Keratinocyte (primary cell): Measurements from ENCODE around the gene CHMP2B. TPM values are rescaled to one million over a fixed set of nuclear protein-coding genes. Genes with fewer than 3 reads are reported as not detected.

ENCODE experiments used
- DNase-seq: peaks from one replicate; pipeline ENCODE4 v3.0.0-alpha.2; 2011; ENCODE audit warnings: low read depth, missing footprints, low spot score
- FAIRE-seq: peaks from 2 replicates; lab custom pipeline; 2011; peaks lifted over from hg19 to GRCh38; lab: Jason Lieb, UNC
- H2AFZ ChIP-seq: 2 replicates; pipeline ENCODE4 v1.6.0; 2012; ENCODE audit warnings: low read length, control low read depth, inconsistent platforms; ENCODE audit not compliant: control insufficient read depth
- H3K27ac ChIP-seq: 2 replicates; pipeline ENCODE4 v1.5.1; 2011; ENCODE audit warnings: low read length; ENCODE audit not compliant: control insufficient read depth, insufficient read depth
- H3K27me3 ChIP-seq: 3 replicates; pipeline ENCODE4 v1.6.0; 2011; ENCODE audit warnings: low read length; ENCODE audit not compliant: control insufficient read depth, insufficient read depth; ENCODE audit errors: extremely low read depth
- H3K36me3 ChIP-seq, 2 experiments: 2 replicates in 1 of 2; 3 replicates in 1 of 2; pipeline ENCODE4 v1.5.1; 2011; ENCODE audit warnings: low read length in 2 of 2, mild to moderate bottlenecking in 1 of 2; ENCODE audit not compliant: control insufficient read depth in 2 of 2, insufficient read depth in 2 of 2; ENCODE audit errors: extremely low read depth in 1 of 2
- H3K4me1 ChIP-seq: 3 replicates; pipeline ENCODE4 v1.5.1; 2011; ENCODE audit warnings: low read length; ENCODE audit not compliant: control insufficient read depth, insufficient read depth; ENCODE audit errors: extremely low read depth
- H3K4me2 ChIP-seq: 3 replicates; pipeline ENCODE4 v1.6.0; 2011; ENCODE audit warnings: low read depth, low read length; ENCODE audit not compliant: control insufficient read depth, insufficient read depth; ENCODE audit errors: extremely low read depth
- H3K4me3 ChIP-seq, 3 experiments: fragments of 200-600 bp in 1 of 3; sonication (generic) in 1 of 3; 2 replicates in 2 of 3; 3 replicates in 1 of 3; pipeline ENCODE4 v1.5.1; 2011 to 2016; ENCODE audit warnings: low read length in 3 of 3, mild to moderate bottlenecking in 3 of 3, control low read depth in 2 of 3, inconsistent platforms in 1 of 3, low read depth in 1 of 3, mixed read lengths in 1 of 3, mixed run types in 1 of 3, moderate library complexity in 1 of 3; ENCODE audit not compliant: control insufficient read depth in 2 of 3, insufficient read depth in 2 of 3; ENCODE audit errors: extremely low read depth in 1 of 3
- H3K79me2 ChIP-seq: 2 replicates; pipeline ENCODE4 v1.6.0; 2012; ENCODE audit warnings: low read length; ENCODE audit not compliant: control insufficient read depth, insufficient read depth
- H3K9ac ChIP-seq: 3 replicates; pipeline ENCODE4 v1.6.0; 2011; ENCODE audit warnings: low read length; ENCODE audit not compliant: control insufficient read depth, insufficient read depth; ENCODE audit errors: extremely low read depth
- H3K9me1 ChIP-seq: 3 replicates; pipeline ENCODE4 v1.6.0; 2011; ENCODE audit warnings: low read length; ENCODE audit not compliant: control insufficient read depth, insufficient read depth; ENCODE audit errors: extremely low read depth
- H3K9me3 ChIP-seq: 2 replicates; pipeline ENCODE4 v1.5.1; 2012; ENCODE audit warnings: low read depth, low read length; ENCODE audit not compliant: control insufficient read depth
- H4K20me1 ChIP-seq: 3 replicates; pipeline ENCODE4 v1.6.0; 2011; ENCODE audit warnings: low read length; ENCODE audit not compliant: control insufficient read depth, insufficient read depth; ENCODE audit errors: extremely low read depth
- CTCF ChIP-seq, 3 experiments: IDR thresholded peaks in 1 of 3; conservative IDR thresholded peaks in 1 of 3; optimal IDR thresholded peaks in 1 of 3; 2 replicates in 2 of 3; 3 replicates in 1 of 3; pipeline versions ENCODE3 to v1.5.1; 2011; ENCODE audit warnings: low read length in 3 of 3, mild to moderate bottlenecking in 3 of 3, moderate library complexity in 2 of 3, control low read depth in 1 of 3, inconsistent platforms in 1 of 3; ENCODE audit not compliant: insufficient read depth in 2 of 3; ENCODE audit errors: extremely low read depth in 1 of 3
- EZH2 ChIP-seq: IDR thresholded peaks from one replicate; pipeline ENCODE4 v1.6.1; 2012; ENCODE audit warnings: inconsistent platforms, mild to moderate bottlenecking, low read length, moderate library complexity
- dilution Hi-C: fragments of 300-500 bp; cut with MboI; formaldehyde crosslinking; loops from one replicate; pipeline ENCODE4 v1.7.0; 2020; ENCODE audit warnings: low sequenced_read_pairs; ENCODE audit not compliant: extremely low pct_ligation_motif_present
- polyA plus RNA-seq, 5 experiments: library from polyadenylated mRNA; depleted of rRNA in 3 of 5; stranded (reverse) in 3 of 5; stranded (forward) in 1 of 5; unstranded in 1 of 5; fragments of >200 nt; gene quantifications; 1 replicate in 1 of 5; 2 replicates in 3 of 5; 3 replicates in 1 of 5; pipeline versions ENCODE4 v1.2.1 to v1.2.3, GENCODE V29; 2011 to 2012; ENCODE audit warnings: missing spikeins in 2 of 5, low read depth in 1 of 5, low replicate concordance in 1 of 5

Gene CHMP2B
- polyA plus RNA-seq, 1 donor (not counting 4 experiments of a cell fraction or from before 2014, with no cell fraction given), result 38.2 TPM

GRCh38 chr3:87248831-87249230, 21.7 kb downstream of the CHMP2B start:
- no peak for TF ChIP-seq EZH2
- no peak for TF ChIP-seq CTCF (optimal IDR thresholded peaks at IDR 0.05 in 1 of 3, IDR thresholded peaks at IDR 0.05 in 1 of 3, conservative IDR thresholded peaks at IDR 0.05 in 1 of 3; ENCODE audit: extremely low read depth in 1 of 3, insufficient read depth in 2 of 3, low read length in 3 of 3)
- H3K4me2 ChIP-seq, result no peak overlapping the region
- H3K79me2 ChIP-seq, result peaks cover 11% of the 10 kb centered on the region
- H3K9me1 ChIP-seq, result no peaks in the 10 kb centered on the region
- H3K27me3 ChIP-seq, result no peaks in the 10 kb centered on the region
- no peak overlapping the region for H2AFZ ChIP-seq
- no peaks in the 10 kb centered on the region for H4K20me1 ChIP-seq
- H3K27ac ChIP-seq, result no peak overlapping the region
- H3K4me1 ChIP-seq, result no peaks in the 10 kb centered on the region
- DNase-seq (no peak), FAIRE-seq (no peak)
- peaks cover 0 to 6% of the 10 kb centered on the region in 2 experiments for H3K36me3 ChIP-seq
- dilution Hi-C loops, result no loop called here
- H3K9ac ChIP-seq, result no peak overlapping the region
- no peak overlapping the region for H3K4me3 ChIP-seq
- H3K9me3 ChIP-seq, result no peaks in the 10 kb centered on the region

GRCh38 chr3:87250009-87250408, 22.9 kb downstream of the CHMP2B start:
- Histone ChIP-seq H3K4me3 (no peak overlapping the region), H3K27ac (no peak overlapping the region), H3K9me3 (no peaks in the 10 kb centered on the region), H3K4me1 (no peaks in the 10 kb centered on the region), H3K36me3 (peaks cover 0 to 6% of the 10 kb centered on the region in 2 experiments), H3K9ac (no peak overlapping the region), H2AFZ (no peak overlapping the region), H3K27me3 (no peaks in the 10 kb centered on the region), H3K4me2 (no peak overlapping the region), H3K9me1 (no peaks in the 10 kb centered on the region), H3K79me2 (peaks cover 7% of the 10 kb centered on the region), H4K20me1 (no peaks in the 10 kb centered on the region)
- no peak for FAIRE-seq
- DNase-seq, result no peak
- dilution Hi-C loops, result no loop called here
- TF ChIP-seq CTCF (optimal IDR thresholded peaks at IDR 0.05 in 1 of 3, IDR thresholded peaks at IDR 0.05 in 1 of 3, conservative IDR thresholded peaks at IDR 0.05 in 1 of 3; ENCODE audit: extremely low read depth in 1 of 3, insufficient read depth in 2 of 3, low read length in 3 of 3) (no peak), EZH2 (no peak)
